ENCODE results near the gene CUBN. TPM values are rescaled to one million over a fixed set of nuclear protein-coding genes. Genes with fewer than 3 reads are reported as not detected.

CUBN gene
- total RNA-seq, 1 donor from 2014 or later = 0.12 TPM

DNA sequence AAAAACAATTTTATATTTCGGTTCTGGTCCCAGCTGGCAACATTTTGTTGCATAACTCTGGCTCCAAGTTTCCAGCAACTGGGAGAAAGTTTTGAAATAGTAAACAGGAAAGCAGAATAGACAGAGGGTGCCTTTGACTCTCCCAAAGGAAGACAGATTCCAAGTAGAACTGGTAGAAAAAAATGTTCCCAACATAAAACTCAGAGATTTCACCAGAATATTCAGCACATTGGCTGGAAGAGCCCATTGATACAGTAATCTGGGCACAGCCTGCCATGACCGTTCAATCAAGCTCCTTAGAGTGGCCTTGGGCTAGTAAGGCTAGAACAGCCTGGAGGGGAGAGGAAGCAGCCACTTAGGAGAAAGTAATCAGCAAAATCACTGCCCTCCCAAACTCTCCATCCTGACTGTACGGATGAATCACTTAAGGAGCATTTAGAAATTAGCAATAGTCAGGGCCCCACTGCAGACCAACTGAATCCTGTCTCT lies 120.4 kb downstream of the CUBN start:
- ATAC-seq = no peak

DNA sequence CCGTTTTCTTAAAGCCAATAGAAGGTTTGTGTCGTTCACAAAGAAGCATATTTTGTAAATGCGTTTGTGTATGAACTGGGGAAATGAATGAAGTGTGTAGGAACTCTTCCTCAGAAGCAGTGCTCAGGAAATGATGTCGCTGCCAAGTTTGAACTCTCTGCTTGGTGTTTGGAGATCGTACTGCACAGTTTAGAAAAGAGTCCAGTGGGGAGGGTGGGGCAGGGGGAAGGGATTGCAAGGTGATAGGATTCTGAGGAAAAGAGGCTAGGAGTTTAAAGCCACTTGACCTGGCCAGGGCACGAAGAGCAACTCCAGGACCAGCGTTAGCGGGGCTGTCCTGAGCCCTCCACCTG lies 122.2 kb downstream of the CUBN start:
- no peak for ATAC-seq

DNA sequence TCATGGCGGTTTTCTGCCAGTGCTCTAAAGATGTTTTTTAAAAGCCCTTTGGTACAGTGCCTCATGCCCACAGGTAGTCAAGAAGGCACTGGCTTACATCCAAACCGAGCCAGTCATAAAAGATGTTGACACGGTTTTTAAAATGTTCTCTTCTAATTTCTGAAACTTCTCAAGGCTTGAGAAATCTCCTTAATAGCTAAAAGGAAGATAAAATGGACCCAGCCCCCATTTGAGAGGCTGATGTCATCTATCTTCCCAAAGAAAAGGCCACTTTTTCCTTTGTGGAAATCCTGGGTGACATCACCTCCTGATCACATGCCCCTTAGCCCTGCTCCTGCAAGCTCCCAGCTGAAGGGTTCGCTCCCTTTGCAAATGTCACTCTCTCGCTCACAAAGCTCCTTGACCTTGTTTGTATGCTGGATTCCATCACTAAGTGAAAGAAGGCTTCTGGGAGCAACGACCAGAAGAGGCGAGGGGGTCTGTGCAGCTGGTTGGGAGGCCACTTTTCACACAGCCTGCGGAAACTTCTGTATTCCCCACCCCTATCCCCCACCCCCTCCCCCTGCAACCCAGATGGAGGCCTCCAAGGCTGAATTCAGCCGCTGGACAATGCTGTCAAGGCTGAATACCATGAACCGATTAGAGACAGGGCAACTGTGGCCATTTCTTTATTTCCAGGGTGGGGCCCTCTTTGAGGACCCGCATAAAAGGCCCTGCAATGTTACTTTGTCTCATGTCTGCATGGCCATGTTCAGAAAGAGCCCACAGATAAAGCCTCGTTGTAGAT lies 122.8 kb downstream of the CUBN start:
- ATAC-seq = no peak

DNA sequence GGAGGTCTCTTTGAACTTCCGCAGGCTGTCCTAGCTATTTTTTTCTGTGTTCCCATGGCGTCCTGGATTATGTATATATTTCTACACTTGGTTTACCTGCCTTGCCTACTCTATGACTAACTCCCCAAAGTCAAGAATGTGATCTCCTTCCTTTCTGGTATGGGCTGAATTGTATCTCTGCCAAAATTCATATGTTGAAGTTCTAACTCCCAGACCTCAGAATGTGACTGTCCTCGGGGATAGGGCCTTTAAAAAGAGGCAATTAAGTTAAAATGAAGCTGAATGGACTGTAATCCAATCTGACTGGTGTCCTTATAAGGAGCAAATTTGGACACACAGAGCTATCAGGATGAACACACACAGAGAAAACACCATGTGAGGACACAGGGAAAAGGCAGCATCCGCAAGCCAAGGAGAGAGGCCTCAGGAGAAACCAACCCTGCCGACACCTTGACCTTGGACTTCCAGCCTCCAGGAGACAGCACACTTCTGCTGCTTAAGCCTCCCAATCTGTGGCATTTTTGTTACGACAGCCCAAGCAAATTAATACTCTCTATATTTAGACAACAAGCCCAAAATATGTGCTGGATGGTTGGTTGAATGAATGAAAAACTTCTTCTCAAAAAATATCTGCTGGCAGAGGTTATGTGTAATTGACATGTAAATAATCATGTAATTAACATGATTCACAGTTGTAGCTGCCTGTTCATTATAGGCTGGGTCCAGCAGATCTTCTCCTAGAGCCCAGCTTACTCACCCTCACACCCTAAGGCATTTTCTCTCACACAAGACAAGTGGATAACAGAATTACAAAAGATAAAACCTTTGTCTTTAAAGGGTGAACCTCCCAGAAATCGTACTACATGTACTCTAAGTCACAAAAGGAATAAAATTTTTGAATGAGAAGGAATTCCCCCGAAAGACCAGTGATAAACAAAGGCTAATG lies 123.7 kb downstream of the CUBN start:
- no peak for ATAC-seq

DNA sequence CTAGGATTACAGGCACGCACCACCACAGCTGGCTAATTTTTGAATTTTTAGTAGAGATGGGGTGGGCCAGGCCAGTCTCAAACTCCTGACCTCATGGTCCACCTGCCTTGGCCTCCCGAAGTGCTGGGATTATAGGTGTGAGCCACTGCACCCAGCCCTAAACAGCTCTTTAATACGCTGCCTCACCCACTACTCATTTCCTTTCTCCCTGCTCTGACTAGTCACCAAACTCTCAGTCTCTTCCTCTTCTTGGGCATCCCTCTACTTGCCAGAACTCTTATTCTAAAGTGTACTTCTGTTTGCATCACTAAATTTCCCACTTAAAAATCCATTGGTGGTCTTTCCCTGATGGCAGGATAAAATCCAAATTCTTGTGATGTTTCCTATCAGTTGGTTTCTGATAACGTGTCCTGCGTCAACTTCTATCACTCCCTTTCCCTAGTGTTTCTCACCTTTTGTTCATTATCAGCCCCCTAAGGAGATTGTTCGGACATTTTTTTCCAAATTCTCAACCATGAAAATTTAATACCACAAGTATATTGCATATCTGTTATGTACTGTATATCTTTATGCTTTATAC lies 124.7 kb downstream of the CUBN start:
- no peak for ATAC-seq

DNA sequence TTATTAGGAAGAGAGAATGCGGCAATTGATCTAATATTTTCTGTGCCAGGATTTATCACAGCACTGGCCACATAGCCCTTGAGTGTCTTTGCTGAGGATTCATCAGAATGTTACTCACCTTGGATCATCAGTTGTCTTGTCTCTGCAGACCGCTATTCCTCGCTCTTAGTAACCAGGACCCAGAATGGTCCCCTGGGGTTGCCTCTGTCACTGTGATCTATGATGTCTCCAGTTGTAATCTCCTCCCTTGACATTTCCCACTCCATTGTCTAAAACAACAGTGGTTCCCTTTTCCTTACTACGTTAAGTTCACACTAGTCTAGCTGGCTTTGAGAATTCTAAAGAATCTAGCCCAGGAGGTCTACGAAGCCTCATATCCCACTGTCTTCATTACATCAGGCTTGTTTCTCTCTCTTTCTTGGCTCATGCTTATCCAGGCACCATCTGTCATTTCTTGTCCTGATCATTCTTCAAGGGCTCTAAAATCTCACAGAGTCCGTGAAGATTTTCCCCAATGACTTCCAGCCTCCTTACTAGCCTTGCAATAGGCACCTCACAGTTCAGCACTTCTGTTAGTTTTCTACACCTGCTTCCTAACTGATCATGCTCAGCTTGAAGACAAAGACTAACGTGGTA lies 125.8 kb downstream of the CUBN start:
- ATAC-seq = no peak

DNA sequence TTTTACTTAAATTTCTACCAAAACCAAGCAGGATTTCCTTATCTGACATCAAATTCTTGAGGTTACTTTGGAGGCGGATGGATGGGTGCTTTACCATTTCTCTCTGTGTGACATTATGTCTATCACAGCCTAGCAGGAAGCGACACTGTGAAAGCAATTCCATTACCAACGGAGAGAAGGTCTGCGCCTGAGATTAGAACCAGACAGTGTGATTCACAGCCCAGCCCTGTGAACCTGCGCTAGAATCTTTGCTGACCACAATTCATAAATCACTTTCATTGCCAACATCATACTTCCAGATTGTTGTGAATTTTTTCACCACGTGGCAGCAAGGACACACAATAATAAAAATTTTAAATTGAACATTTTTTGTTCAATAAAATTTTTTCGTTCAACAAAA lies 126.5 kb downstream of the CUBN start:
- no peak for ATAC-seq

DNA sequence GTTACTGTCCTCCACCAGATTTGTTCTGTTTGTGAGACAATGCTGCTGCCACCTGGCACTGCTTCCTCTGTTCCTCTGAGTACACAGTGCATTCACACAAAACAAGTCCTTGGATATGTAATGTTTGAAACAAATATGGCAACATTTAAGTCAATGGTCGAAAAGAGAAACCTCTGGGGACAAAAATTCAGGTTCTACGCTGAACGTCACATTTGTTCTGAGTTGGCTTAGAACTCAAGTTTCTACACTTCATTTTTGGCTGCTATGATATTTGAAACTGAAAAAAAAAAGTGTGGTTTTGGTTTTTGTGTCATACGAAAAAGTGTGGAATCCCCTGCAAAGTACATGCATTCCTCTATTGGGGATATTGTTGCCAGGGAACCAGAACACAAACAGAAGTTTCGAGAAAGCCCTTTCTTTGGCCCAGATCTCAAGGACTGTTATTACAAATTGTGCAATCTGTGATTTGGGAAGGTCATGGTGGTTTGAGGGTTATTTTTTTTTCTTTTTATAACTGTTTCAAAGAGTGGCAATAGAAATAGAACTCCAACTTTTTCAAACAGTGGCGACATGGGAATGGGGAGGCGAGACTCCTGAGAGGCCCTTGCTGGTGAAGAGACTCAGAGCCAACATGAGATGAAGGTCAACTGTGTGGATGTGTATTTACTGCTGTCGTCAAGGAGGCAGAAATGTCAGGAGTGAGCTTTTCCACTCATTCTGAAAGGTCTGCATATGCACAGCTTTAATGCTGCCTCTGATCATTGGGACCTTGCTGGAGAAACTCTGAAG lies 127.5 kb downstream of the CUBN start:
- no peak for ATAC-seq

DNA sequence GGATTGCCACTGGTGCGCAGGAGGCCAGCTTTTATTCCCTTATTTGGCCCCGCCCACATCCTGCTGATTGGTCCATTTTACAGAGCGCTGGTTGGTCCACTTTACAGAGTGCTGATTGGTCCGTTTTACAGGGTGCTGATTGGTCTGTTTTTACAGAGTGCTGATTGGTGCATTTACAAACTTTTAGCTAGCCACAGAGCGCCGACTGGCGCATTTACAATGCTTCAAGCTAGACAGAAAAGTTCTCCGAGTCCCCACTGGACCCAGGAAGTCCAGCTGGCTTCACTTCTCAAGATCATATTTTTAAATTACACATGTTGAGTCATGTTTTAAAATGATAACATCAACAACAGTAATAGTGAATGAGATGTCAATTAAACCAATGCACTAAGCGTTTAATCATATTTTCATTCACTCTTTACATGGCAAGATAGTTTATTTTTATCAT lies 128.3 kb downstream of the CUBN start:
- no peak for ATAC-seq

DNA sequence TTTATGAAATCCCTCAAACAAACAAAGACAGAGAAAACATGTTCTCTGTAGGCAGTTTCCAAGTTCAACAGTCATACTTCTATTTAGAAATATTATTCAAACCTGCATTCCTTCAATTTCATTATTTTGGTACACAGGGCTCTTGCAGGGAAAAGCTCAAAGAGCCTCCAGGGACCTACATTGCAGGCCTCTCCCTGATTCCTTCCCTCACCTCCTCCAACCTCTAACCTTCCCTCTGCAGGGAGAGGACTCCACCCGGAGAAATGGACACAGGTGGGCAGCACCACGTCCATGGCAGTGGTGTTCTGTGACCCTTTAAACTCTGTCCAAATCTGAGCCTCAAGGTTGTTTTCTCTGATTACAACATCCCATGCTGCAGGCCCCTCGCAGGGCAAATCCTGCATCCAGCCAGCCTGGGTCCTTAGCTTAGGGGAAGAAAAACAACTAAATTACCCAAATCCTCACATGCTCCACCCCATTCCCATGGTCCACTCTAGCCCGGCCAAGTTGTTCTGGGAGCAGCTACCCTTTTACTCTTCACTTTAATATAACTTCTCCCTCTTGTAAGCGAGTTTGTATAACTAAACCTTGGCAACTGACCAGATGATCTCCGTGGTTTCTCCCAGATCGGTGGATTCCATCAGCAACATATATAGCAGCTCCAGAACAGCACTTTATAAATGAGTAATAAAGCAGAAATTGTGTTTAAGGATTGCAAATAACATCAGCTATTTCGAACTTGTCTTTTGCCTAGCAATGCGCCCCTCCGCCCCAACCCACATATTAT lies 129.8 kb downstream of the CUBN start:
- ATAC-seq = no peak

DNA sequence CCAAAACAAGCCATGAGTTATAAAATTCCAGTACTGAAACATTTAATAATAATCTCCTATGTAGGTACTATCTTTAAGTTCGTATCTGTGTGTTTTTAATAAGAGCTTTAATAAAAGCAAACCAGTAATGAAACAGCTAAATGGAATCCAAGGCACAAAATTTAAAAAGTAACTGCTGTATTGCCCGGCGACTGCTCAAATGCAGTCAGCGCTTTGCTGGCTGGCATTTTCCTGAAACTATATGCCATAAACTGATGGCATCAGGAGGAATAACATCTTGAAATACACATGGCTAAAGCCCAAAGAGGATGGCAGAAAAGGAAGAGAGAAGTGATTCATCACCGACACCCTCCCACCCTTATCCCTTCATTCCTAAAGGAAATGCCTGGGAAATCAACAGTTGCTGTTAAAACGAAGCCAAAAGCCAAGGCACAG lies 133.1 kb downstream of the CUBN start:
- no peak for ATAC-seq

DNA sequence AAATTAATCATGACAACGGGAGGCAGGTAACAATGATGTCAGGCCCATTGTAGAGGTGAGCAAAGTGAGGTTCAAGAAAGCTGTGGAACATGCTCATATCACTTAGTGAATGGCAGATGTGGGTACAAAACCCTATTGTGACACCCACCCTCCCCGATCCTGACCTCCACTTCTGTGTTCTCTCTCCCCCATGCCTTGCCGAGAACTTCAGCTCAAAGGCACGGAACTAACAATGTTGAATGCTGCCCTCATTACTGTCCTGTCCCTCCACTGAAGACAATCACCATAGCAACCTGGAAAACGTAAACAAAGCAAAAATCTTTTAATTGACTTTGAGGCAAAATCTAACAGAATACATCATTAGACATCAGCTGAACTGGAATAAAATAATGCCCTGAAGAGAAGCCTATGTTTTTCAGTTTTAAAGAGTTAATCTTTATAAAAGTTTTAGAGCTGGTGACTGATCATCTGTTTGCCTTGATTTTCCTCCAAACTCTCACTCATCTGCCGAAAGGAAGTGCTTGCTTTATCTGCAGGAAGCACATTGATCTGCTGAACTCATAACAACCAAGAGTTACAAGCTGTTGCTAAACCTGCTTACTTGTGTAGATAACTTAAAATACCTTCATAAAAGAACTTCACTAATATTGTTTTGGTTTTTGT lies 133.6 kb downstream of the CUBN start:
- ATAC-seq = no peak

DNA sequence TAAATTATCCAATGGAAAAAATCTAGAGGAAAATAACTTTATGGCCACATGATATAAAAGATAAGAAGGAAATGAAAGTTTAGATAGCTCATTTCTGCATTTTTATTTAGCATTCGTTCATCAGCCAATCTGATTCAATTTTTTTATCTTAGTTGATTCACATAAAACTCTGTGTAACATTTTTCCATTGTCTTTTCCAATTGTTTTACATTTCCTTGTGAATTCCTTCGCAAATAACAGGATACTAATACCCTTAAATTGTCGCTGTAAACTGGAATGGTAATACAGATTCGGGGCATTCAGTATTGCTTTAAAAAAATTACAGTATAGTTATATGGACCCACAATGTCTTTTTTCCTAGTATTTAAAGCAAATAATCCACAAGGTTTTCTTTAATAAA lies 136.4 kb downstream of the CUBN start:
- no peak for ATAC-seq

DNA sequence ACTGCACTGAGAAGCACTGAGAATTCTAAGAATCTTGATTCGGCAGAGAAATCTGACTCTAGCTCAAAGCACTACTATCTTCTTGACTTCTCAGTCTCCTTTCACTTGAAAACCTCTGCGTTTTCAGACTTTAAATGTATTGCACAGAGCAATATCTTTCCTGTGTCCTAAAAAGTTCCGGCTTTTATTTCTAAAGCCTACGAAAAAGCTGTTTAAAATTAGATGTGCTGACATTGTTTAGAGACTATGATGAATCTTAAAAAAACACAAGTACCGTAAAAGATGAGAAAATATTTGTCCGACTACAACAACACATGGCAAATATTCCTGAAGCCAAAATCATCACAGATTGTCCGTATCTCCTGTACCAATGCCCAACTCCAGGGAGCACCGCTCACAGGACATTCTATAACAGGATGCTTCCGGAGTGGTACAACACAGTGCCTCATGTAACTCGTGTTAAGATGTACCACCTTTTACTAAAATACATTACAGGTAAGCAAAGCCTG lies 136.9 kb downstream of the CUBN start:
- ATAC-seq = no peak

DNA sequence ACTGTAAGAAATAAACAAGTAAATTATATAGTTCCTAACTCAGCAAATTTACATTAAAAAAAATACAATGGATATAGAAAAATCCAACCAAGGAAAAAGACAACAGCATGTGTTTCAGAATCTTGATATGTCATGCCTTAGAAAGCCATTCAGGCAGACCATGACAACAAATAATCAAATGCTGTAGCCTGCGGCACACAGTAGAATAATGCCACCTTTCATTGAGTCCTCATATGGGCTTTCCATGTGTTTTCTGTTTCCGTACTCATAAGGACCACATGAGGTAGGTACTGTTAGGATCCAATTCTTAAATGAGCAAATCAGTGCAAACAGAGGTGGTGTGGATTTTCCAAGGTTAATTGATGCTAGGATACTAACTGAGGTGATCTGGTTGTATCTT lies 138.6 kb downstream of the CUBN start:
- no peak for ATAC-seq

DNA sequence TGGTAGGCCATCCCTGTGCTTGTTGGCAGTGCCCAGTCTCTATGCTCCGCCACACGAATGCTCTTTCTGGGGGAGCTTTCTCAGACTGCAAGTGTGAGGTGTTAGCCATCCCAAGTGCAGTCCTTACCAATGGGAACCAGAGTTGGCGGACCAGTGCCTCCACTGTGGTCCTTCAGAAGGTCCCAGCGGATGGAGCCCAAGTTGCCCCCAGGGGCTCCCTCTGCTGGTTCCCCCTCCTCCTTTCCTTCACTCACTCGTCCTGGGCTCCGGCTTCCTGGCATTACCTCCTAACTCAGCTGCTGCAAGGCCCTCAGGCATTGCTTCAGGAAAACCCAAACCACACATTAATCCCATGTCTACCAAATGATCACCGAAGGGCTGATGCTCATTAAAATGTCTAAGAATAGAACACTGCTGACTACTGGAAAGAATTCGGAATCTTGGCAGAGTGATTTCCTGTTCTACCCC lies 139.8 kb downstream of the CUBN start:
- no peak for ATAC-seq

DNA sequence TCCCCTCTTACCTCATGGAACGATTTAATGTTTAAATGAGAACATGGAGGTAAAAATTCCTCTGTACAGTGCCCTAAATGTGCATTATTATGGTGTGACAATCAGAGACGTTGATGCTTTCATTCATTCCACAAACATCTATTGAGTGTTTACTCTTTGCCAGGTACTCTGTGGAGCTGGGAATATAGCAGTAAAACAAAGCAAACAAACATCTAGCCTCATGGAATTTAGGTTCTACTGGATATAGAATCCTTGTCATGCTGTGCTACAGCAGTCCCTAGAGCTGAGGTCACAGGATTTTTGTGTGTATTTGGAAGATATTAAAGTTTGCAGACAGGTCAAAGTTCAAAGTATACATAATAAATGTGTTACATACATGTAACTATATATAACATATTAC lies 140.7 kb downstream of the CUBN start:
- no peak for ATAC-seq

DNA sequence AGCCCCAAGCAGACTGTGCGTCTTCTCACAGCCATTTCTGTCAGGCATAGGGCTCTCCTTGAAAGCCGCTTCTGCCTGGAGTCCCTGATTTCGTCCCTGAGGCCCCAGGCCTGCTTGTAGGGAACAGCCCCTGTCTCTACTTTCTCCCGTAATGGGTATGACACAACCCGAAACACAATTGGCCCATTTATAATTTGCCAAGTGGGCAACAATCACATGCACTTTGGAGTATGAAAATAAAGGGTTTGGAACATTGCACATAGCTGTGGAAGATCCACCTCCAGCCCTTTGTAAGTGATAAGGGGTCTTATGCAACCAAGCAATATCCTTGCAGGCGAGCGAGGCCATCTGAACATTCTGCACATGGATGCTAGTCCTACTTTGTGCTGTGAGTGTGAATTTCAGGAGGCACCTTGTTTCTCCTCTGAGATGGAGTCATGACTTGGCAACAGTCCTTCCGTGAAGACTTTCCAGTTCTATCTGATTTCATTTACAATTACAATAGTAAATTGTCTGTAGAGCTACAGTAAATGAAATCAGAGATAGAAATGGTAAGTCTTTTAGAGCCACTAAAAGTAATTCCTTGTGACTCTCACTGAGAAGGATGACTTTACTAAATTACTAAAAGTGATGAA lies 141.5 kb downstream of the CUBN start:
- no peak for ATAC-seq

DNA sequence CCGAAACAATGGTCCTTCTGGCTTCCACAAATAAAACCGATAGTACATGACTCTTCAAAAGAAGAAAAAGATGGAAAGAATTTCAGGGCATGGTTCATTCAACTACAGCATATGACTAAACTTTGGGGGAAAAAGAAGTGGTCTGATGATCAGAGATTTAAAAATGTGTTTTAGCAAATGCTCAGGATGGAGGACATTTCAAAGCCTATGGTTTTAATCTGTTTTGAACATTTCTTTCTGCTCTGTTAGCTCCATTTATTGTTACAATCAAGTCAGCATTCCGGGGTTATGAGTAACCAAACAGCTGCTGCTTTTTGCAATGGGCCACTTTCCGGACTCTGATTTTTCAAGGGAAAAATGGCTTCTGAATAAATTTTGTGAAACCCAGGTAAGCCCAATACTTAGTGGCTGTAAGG lies 142.4 kb downstream of the CUBN start:
- ATAC-seq = no peak
